Body of pancreas (tissue), 4 donors: ENCODE measurements around the gene TMEM271. TPM values are rescaled to one million over a fixed set of nuclear protein-coding genes. Genes with fewer than 3 reads are reported as not detected.

Source experiments
- ATAC-seq: fragments of 150-250 bp; one replicate; pipeline ENCODE4 v1.9.1; 2016
- DNase-seq, 4 donors: peaks; one replicate each; pipeline ENCODE4 v3.0.0-alpha.2; 2019
- H3K27ac ChIP-seq, 4 donors: fragments of 200-600 bp; sonication (generic); 1 replicate in 3 of 4; 2 replicates in 1 of 4; pipeline versions ENCODE4 v1.5.1 to v1.6.1; 2016 to 2019; ENCODE audit warnings: mild to moderate bottlenecking in 1 of 4, mixed read lengths in 1 of 4, moderate library complexity in 1 of 4
- H3K27me3 ChIP-seq, 2 donors: fragments of 200-600 bp; sonication (generic); one replicate each; pipeline ENCODE4 v1.6.0; 2016; ENCODE audit warnings: mild to moderate bottlenecking in 1 of 2
- H3K36me3 ChIP-seq, 2 donors: fragments of 200-600 bp; sonication (generic); replicated peaks in 1 of 2; 2 replicates each; pipeline ENCODE4 v1.5.1; 2016; ENCODE audit warnings: low read depth in 2 of 2; ENCODE audit not compliant: insufficient read depth in 1 of 2
- H3K4me1 ChIP-seq: fragments of 200-600 bp; sonication (generic); one replicate; pipeline ENCODE4 v1.6.0; 2016
- H3K4me3 ChIP-seq, 2 donors: fragments of 200-600 bp; sonication (generic); 1 replicate in 1 of 2; 2 replicates in 1 of 2; pipeline ENCODE4 v1.5.1; 2016 to 2019
- H3K9me3 ChIP-seq, 3 donors: fragments of 200-600 bp; sonication (generic); 1 replicate in 2 of 3; 2 replicates in 1 of 3; pipeline ENCODE4 v1.5.1; 2016
- CTCF ChIP-seq, 7 experiments: fragments of 450-650 bp in 4 of 7; fragments of 200-600 bp in 3 of 7; sonication (generic) in 3 of 7; IDR thresholded peaks; one replicate each; pipeline ENCODE4 v1.5.1; 2016 to 2019; ENCODE audit warnings: antibody characterized with exemption in 7 of 7
- POLR2A ChIP-seq, 3 donors: fragments of 450-650 bp; IDR thresholded peaks; one replicate each; pipeline ENCODE4 v1.6.1; 2016; ENCODE audit warnings: antibody characterized with exemption in 3 of 3, mild to moderate bottlenecking in 2 of 3
- WGBS, 2 donors: methylation state at CpG; one replicate each; pipeline ENCODE4 v1.1.5; 2017; 5-methylcytosine and 5-hydroxymethylcytosine counted together
- intact Hi-C: fragments of 100-400 bp; cut with DNase I; formaldehyde crosslinking; loops from one replicate; pipeline ENCODE4 v1.15.1; 2023
- total RNA-seq, 2 donors: library from RNA; depleted of rRNA; stranded (reverse); fragments of >200 nt; gene quantifications; one replicate each; pipeline ENCODE4 v1.1.0, GENCODE V29; 2016

TMEM271 gene
- total RNA-seq, 2 donors from 2014 or later = not detected

- TF ChIP-seq CTCF (IDR thresholded peaks at IDR 0.05) (no peak), POLR2A (IDR thresholded peaks at IDR 0.05) (no peak)
- H3K9me3 ChIP-seq = no peaks in the 10 kb centered on the region
- no peak overlapping the region for H3K4me3 ChIP-seq
- DNase-seq = no peak
- no peak for ATAC-seq
- no peak overlapping the region for H3K27ac ChIP-seq
- intact Hi-C loops = no loop called here
- no peaks in the 10 kb centered on the region for H3K4me1 ChIP-seq
- H3K27me3 ChIP-seq = no peaks in the 10 kb centered on the region
- peaks cover 4 to 5% of the 10 kb centered on the region in 2 donors for H3K36me3 ChIP-seq
- WGBS, 2 donors = 93 to 97% methylated on average over 17 to 21 of the region's 21 CpGs
These were observed 42.0 kb downstream of the TMEM271 start for GRCh38 chr4:534101-534575.

DNA sequence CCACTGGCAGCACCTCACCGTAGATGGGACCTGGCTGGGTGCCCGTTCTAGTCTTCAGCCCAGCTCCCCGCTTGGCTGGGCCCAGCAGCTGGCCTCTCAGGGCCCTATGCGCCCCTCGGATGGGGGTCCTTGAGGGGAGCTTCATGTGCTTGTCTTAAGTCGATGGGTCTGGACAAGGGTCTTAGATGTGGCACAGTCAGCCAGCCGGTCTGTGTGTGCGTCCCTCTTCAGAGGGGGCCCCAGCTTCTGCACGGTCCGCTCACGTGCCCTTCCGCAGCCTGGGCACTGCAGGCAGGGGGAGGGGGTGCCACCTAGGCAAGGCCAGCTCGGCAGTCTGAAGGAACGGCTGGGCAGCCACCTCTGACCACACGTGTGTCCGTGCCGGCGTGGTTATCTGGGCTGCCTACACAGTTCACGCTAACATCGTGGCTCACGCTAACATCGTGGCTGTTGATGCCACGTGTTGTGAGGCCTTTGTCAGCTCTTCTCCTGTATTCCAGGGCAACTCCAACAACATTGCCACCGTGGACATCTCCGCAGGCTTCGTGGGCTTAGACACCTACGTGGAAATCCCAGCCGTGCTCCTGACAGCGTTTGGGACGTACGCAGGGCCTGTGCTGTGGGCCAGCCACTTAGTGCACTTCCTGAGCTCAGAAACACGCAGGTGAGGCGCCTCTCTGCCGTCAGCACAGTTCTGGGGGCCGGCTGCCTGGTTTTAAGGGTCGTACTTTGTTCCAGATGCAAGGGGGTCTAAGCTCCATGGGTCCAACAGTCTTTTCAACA is 42.6 kb downstream of the TMEM271 start:
- WGBS, 2 donors = 91 to 96% methylated on average over 28 to 29 of the region's 36 CpGs

GRCh38 chr4:532588-533317 is 43.3 kb downstream of the TMEM271 start:
- TF ChIP-seq CTCF (IDR thresholded peaks at IDR 0.05) = no peak
- no peak for TF ChIP-seq POLR2A (IDR thresholded peaks at IDR 0.05)
- Histone ChIP-seq H3K4me1 (no peaks in the 10 kb centered on the region), H3K27ac (no peak overlapping the region), H3K36me3 (peaks cover 4 to 5% of the 10 kb centered on the region in 2 donors), H3K9me3 (no peaks in the 10 kb centered on the region), H3K4me3 (no peak overlapping the region), H3K27me3 (no peaks in the 10 kb centered on the region)
- WGBS, 2 donors = 96 to 97% methylated on average over 9 to 10 of the region's 10 CpGs
- no peak for ATAC-seq
- no peak for DNase-seq
- intact Hi-C loops = no loop called here

More for the DNA sequence above, 42.6 kb downstream of the TMEM271 start:
- H3K36me3 ChIP-seq = peaks cover 4 to 5% of the 10 kb centered on the region in 2 donors
- no peaks in the 10 kb centered on the region for H3K27me3 ChIP-seq
- no peak overlapping the region for H3K27ac ChIP-seq
- no peak overlapping the region for H3K4me3 ChIP-seq
- no peak for TF ChIP-seq POLR2A (IDR thresholded peaks at IDR 0.05)
- TF ChIP-seq CTCF (IDR thresholded peaks at IDR 0.05) = no peak
- H3K4me1 ChIP-seq = no peaks in the 10 kb centered on the region
- DNase-seq (no peak), ATAC-seq (no peak)
- H3K9me3 ChIP-seq = no peaks in the 10 kb centered on the region
- intact Hi-C loops = no loop called here

DNA sequence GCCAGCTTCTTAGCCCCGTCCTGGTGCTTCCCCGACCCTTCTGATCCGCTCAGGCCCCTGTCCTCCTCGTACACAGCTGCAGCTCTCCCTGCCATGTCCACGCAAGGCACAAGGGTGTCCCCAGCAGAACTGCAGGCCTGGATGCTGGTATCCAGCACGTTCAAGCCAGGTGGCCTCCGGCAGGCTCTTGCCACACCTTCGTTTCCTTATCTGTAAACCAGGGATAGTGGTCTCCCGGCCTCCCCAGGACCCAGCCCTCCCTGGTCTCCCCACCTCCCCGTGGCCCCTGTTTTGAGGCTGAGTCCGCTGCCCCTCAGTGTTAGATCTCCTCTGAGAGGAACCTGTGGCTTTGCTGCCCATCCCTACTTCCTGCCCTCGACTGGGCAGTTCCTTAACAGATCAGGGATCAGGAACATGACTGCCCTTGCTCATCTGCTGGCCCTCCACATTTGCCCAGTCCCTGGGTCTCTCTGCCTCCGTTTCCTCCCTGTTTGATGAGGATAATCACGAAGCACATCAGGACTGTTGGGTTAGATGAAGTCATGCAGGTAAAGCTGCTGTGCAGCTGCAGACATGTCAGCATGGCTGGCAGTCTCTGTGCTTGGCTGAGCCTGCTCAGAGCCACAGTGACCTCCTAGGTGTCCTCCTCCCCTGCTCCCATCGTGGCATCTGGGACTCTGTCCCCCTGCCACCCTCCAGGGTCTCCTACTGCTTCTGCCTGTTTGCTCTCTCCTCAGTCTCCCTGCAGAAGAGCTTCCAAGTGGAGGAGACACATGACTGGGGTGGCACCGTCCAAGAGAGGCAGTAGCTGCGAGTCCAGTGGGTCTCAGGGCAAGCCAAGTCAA is 44.2 kb downstream of the TMEM271 start:
- H3K27ac ChIP-seq = no peak overlapping the region
- no peak for ATAC-seq
- H3K36me3 ChIP-seq = peaks cover 4 to 5% of the 10 kb centered on the region in 2 donors
- no peak overlapping the region for H3K4me3 ChIP-seq
- H3K4me1 ChIP-seq = no peaks in the 10 kb centered on the region
- DNase-seq = no peak
- 95 to 97% methylated on average over 17 of the region's 17 CpGs for WGBS, 2 donors
- intact Hi-C loops = no loop called here
- no peaks in the 10 kb centered on the region for H3K27me3 ChIP-seq
- no peaks in the 10 kb centered on the region for H3K9me3 ChIP-seq
- TF ChIP-seq POLR2A (IDR thresholded peaks at IDR 0.05) (no peak), CTCF (IDR thresholded peaks at IDR 0.05) (no peak)
